Neural crest cell (in vitro differentiated cells): ENCODE results near the gene YWHAH. TPM values are rescaled to one million over a fixed set of nuclear protein-coding genes. Genes with fewer than 3 reads are reported as not detected.

Experiments used
- DNase-seq: peaks from one replicate; pipeline ENCODE4 v3.0.0; 2021; ENCODE audit warnings: low read depth, mixed read lengths, low spot score
- H3K27ac Mint-ChIP-seq: one replicate; pipeline ENCODE4 v1.8.0; 2021; ENCODE audit warnings: mild to moderate bottlenecking, mixed read lengths; ENCODE audit not compliant: unreplicated experiment
- H3K27me3 Mint-ChIP-seq: 2 replicates; pipeline ENCODE4 v1.8.0; 2021; ENCODE audit warnings: low read depth, mild to moderate bottlenecking, mixed read lengths
- H3K36me3 Mint-ChIP-seq: 2 replicates; pipeline ENCODE4 v1.8.0; 2021; ENCODE audit warnings: low read depth, mild to moderate bottlenecking, mixed read lengths
- H3K4me1 Mint-ChIP-seq: 2 replicates; pipeline ENCODE4 v1.8.0; 2021; ENCODE audit warnings: mixed read lengths
- H3K4me3 Mint-ChIP-seq: one replicate; pipeline ENCODE4 v1.8.0; 2021; ENCODE audit warnings: mild to moderate bottlenecking, mixed read lengths
- H3K9me3 Mint-ChIP-seq: 2 replicates; pipeline ENCODE4 v1.8.0; 2021; ENCODE audit warnings: mixed read lengths
- total RNA-seq: library from RNA; stranded (reverse); gene quantifications from 2 replicates; pipeline ENCODE4 v1.2.1, GENCODE V29; 2021
- TF ChIP-seq, protein P1 (sequence below): fragments of 200-600 bp; sonication (generic); conservative IDR thresholded peaks from 2 replicates; pipeline ENCODE4 v1.5.0; 2021; ENCODE audit warnings: antibody characterized with exemption, mild to moderate bottlenecking

YWHAH gene
- total RNA-seq, 1 donor from 2014 or later = 162 TPM

DNA sequence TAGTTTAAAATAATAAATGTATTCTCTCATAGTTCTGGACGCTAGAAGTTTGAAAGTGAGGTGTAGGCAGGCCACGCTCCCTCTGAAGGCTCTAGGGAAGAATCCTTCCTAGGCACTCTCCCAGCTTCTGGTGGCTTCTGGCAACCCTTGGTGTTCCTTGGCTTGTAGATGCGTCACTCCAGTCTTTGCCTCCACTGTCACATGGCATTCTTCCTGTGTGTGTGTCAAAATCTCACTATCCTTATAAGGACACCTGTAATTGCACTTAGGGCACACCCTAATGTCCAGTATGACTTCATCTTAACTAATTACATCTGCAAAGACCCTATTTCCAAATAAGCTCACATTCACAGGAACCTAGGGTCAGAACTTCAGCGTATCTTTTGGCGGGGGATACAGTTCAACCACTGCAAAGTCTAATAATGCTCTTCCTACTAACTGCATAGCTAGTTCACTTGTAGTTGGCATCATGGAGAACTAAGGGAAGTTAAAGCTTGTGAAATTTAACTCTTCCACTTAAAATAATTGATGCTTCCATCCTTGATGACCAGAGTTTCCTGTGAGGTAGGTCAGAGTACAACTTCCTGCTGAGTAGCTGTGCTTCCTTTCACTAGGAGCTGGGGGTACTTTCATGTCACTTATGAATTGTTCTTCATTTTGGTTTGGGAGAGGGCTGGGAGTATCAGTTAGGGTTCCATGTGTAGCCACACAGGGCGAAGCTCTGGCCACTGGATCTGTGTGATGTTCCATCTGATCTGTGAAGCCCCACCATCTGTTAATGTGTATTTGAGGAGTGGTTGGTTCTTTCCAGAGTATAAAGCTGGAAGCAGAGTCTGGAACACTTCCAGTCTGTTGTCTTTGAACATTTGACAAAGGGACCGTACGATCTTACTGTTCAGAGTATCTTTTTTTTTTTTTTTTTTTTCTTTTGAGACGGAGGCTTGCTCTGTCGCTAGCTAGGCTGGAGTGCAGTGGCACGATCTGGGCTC is 10.5 kb downstream of the YWHAH start:
- Mint-ChIP-seq H3K27ac (peak overlapping the region; percentile 40), H3K4me1 (peaks cover 23% of the 10 kb centered on the region), H3K27me3 (no peaks in the 10 kb centered on the region), H3K4me3 (no peak overlapping the region), H3K9me3 (no peaks in the 10 kb centered on the region), H3K36me3 (peaks cover 25% of the 10 kb centered on the region)
- DNase-seq = no peak
- TF ChIP-seq, protein P1, sequence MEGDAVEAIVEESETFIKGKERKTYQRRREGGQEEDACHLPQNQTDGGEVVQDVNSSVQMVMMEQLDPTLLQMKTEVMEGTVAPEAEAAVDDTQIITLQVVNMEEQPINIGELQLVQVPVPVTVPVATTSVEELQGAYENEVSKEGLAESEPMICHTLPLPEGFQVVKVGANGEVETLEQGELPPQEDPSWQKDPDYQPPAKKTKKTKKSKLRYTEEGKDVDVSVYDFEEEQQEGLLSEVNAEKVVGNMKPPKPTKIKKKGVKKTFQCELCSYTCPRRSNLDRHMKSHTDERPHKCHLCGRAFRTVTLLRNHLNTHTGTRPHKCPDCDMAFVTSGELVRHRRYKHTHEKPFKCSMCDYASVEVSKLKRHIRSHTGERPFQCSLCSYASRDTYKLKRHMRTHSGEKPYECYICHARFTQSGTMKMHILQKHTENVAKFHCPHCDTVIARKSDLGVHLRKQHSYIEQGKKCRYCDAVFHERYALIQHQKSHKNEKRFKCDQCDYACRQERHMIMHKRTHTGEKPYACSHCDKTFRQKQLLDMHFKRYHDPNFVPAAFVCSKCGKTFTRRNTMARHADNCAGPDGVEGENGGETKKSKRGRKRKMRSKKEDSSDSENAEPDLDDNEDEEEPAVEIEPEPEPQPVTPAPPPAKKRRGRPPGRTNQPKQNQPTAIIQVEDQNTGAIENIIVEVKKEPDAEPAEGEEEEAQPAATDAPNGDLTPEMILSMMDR = no peak

DNA sequence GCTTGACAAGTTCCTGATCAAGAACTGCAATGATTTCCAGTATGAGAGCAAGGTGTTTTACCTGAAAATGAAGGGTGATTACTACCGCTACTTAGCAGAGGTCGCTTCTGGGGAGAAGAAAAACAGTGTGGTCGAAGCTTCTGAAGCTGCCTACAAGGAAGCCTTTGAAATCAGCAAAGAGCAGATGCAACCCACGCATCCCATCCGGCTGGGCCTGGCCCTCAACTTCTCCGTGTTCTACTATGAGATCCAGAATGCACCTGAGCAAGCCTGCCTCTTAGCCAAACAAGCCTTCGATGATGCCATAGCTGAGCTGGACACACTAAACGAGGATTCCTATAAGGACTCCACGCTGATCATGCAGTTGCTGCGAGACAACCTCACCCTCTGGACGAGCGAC is 12.0 kb downstream of the YWHAH start:
- Mint-ChIP-seq H3K4me3 (no peak overlapping the region), H3K36me3 (peaks cover 23% of the 10 kb centered on the region)

DNA sequence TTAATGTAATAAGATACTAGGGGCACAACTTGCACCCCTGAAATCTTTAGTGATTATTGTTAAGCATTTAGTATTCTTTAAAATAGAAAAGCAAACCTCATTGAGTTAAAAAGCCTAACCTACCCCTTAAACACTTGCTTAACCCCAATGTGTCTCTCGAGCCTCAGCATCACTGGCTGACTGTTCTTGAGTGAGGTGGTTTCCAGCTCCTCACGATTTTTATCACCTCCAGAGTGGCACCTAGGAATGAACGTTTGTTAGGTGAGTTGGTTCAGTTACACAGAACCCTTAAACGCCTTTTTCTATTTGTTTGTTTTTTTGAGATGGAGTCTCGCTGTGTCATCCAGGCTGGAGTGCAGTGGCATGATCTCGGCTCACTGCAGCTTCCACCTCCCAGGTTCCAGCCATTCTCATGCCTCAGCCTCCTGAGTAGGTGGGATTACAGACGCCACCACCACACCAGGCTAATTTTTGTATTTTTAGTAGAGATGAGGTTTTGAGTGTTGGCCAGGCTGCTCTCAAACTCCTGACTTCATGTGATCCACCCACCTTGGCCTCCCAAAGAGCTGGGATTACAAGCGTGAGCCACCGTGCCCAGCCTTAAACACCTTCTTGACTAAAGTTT is 13.7 kb downstream of the YWHAH start:
- H3K4me1 Mint-ChIP-seq = peaks cover 22% of the 10 kb centered on the region
- H3K9me3 Mint-ChIP-seq = no peaks in the 10 kb centered on the region
- no peak overlapping the region for H3K4me3 Mint-ChIP-seq
- H3K36me3 Mint-ChIP-seq = peaks cover 23% of the 10 kb centered on the region
- DNase-seq = no peak
- H3K27ac Mint-ChIP-seq = no peak overlapping the region
- H3K27me3 Mint-ChIP-seq = no peaks in the 10 kb centered on the region
- TF ChIP-seq, protein P1 = no peak

More for the DNA sequence above, 12.0 kb downstream of the YWHAH start:
- Mint-ChIP-seq H3K27me3 (no peaks in the 10 kb centered on the region), H3K9me3 (no peaks in the 10 kb centered on the region), H3K27ac (no peak overlapping the region), H3K4me1 (peaks cover 32% of the 10 kb centered on the region)
- DNase-seq = no peak
- TF ChIP-seq, protein P1 = no peak

DNA sequence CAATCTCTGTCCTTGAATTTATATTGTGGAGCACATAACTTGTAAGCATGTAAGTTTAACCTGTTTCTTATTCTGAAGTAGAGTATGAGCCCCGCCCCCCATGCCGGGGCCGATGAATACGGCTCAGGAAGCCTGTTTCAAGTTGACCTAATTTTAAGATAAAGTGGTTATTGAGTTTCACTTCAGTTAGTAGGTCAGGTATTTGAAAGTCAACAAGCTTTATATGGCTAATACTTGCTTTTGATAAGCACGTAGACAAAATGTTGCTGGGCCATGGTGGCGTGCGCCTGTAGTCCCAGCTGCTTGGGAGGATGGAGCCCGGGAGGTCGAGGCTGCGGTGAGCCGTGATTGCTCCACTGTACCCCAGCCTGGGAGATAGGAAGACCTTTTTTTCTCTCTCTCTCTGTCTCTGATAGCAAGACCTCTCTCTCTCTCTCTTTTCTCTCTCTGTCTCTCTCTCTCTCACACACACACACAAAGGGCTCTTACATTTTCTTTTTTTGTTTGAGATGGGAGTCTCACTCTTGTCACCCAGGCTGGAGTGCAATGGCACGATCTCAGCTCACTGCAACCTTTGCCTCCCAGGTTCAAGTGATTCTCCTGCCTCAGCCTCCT is 14.4 kb downstream of the YWHAH start:
- TF ChIP-seq, protein P1 = no peak
- peaks cover 17% of the 10 kb centered on the region for H3K4me1 Mint-ChIP-seq
- H3K27me3 Mint-ChIP-seq = no peaks in the 10 kb centered on the region
- H3K27ac Mint-ChIP-seq = no peak overlapping the region
- H3K9me3 Mint-ChIP-seq = no peaks in the 10 kb centered on the region
- peaks cover 19% of the 10 kb centered on the region for H3K36me3 Mint-ChIP-seq
- no peak for DNase-seq
- H3K4me3 Mint-ChIP-seq = no peak overlapping the region

DNA sequence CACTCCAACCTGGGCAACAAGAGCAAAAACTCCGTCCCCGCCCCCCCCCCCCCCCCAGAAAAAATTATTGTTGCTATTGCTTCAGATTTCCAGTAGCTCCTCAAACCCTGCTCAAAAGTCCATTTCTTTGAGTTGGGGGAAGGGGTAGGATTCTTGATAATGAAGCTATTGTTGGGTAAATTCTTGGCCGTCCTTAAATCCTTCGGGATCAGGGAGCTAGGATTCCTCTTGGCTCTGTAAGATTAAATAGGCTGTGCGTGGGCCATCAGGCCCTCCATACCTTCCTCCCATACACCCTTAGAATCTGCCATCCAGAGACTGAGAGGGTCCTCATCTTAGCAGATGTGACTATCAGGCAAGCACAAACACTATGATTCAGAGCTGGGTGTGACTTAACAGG is 16.4 kb downstream of the YWHAH start:
- no peak for DNase-seq
- H3K9me3 Mint-ChIP-seq = no peaks in the 10 kb centered on the region
- H3K27me3 Mint-ChIP-seq = no peaks in the 10 kb centered on the region
- peaks cover 15% of the 10 kb centered on the region for H3K36me3 Mint-ChIP-seq
- peaks cover 21% of the 10 kb centered on the region for H3K4me1 Mint-ChIP-seq
- no peak overlapping the region for H3K27ac Mint-ChIP-seq
- TF ChIP-seq, protein P1 = no peak
- no peak overlapping the region for H3K4me3 Mint-ChIP-seq
